Endothelial cell of umbilical vein (primary cell): Measurements from ENCODE around the gene DIS3L2. TPM values are rescaled to one million over a fixed set of nuclear protein-coding genes. Genes with fewer than 3 reads are reported as not detected.

Source experiments
- BruUV-seq: library from RNA; stranded (reverse); fragments of 400-500 nt; replicated peaks from 2 replicates; lab custom pipeline; 2021; lab: Mats Ljungman, UMichigan
- CTCF ChIA-PET: fragments of 300-600, 350-600 bp; sonication (Branson Sonifier 250); formaldehyde crosslinking; loops from one replicate; lab custom pipeline; 2021; ENCODE audit warnings: antibody characterized with exemption, inconsistent platforms; lab: Charles Lee
- POLR2A ChIA-PET: fragments of 300-600, 350-600 bp; sonication (Branson Sonifier 250); formaldehyde crosslinking; loops from one replicate; lab custom pipeline; 2021; ENCODE audit warnings: antibody characterized with exemption, inconsistent platforms; lab: Charles Lee
- DNase-seq: peaks from one replicate; pipeline ENCODE4 v3.0.0-alpha.2; 2011; ENCODE audit warnings: low read depth, low spot score
- FAIRE-seq: peaks from 2 replicates; lab custom pipeline; 2011; peaks lifted over from hg19 to GRCh38; lab: Jason Lieb, UNC
- H2AFZ ChIP-seq: 2 replicates; pipeline ENCODE4 v1.6.0; 2012; ENCODE audit warnings: low read depth, low read length, control low read depth, inconsistent platforms
- H3K27ac ChIP-seq: 2 replicates; pipeline ENCODE4 v1.5.1; 2011; ENCODE audit warnings: low read depth, mild to moderate bottlenecking, control low read depth, low read length, moderate library complexity; ENCODE audit not compliant: insufficient read depth
- H3K27me3 ChIP-seq, 2 experiments: 2 replicates each; pipeline versions ENCODE4 v1.6.0 to v1.6.1; 2011; ENCODE audit warnings: low read length in 2 of 2, mixed read lengths in 1 of 2; ENCODE audit not compliant: control insufficient read depth in 2 of 2, insufficient read depth in 2 of 2
- H3K36me3 ChIP-seq, 2 experiments: 2 replicates in 1 of 2; 3 replicates in 1 of 2; pipeline ENCODE4 v1.5.1; 2011; ENCODE audit warnings: low read length in 2 of 2, mild to moderate bottlenecking in 1 of 2, moderate library complexity in 1 of 2; ENCODE audit not compliant: control insufficient read depth in 2 of 2, insufficient read depth in 2 of 2; ENCODE audit errors: extremely low read depth in 1 of 2
- H3K4me1 ChIP-seq: 3 replicates; pipeline ENCODE4 v1.5.1; 2011; ENCODE audit warnings: mild to moderate bottlenecking, low read length; ENCODE audit not compliant: control insufficient read depth, insufficient read depth; ENCODE audit errors: extremely low read depth
- H3K4me2 ChIP-seq: 2 replicates; pipeline ENCODE4 v1.6.1; 2011; ENCODE audit warnings: low read length, control low read depth, mixed read lengths; ENCODE audit not compliant: insufficient read depth
- H3K4me3 ChIP-seq, 3 experiments: fragments of 200-600 bp in 1 of 3; sonication (generic), shearing (Covaris generic) in 1 of 3; replicated peaks in 1 of 3; 2 replicates each; pipeline ENCODE4 v1.5.1; 2011 to 2016; ENCODE audit warnings: control low read depth in 3 of 3, low read length in 3 of 3, mild to moderate bottlenecking in 2 of 3, inconsistent platforms in 1 of 3, low read depth in 1 of 3, moderate library complexity in 1 of 3; ENCODE audit not compliant: insufficient read depth in 1 of 3
- H3K79me2 ChIP-seq: 2 replicates; pipeline ENCODE4 v1.6.0; 2012; ENCODE audit warnings: low read length, inconsistent platforms; ENCODE audit not compliant: control insufficient read depth, insufficient read depth
- H3K9ac ChIP-seq: replicated peaks from 2 replicates; pipeline ENCODE3; 2011; ENCODE audit warnings: low read length, control low read depth; ENCODE audit not compliant: insufficient read depth; ENCODE audit errors: extremely low read depth
- H3K9me1 ChIP-seq: replicated peaks from 3 replicates; pipeline ENCODE4 v1.6.0; 2011; ENCODE audit warnings: mild to moderate bottlenecking, low read length; ENCODE audit not compliant: control insufficient read depth, insufficient read depth; ENCODE audit errors: extremely low read depth
- H3K9me3 ChIP-seq: replicated peaks from 2 replicates; pipeline ENCODE4 v1.5.1; 2012; ENCODE audit warnings: low read length, inconsistent platforms; ENCODE audit not compliant: control insufficient read depth, insufficient read depth
- H4K20me1 ChIP-seq: replicated peaks from 2 replicates; pipeline ENCODE3; 2011; ENCODE audit warnings: mild to moderate bottlenecking, low read length; ENCODE audit not compliant: control insufficient read depth, insufficient read depth; ENCODE audit errors: extremely low read depth
- FOS ChIP-seq: IDR thresholded peaks from 2 replicates; pipeline ENCODE4 v1.6.1; 2011; ENCODE audit warnings: mild to moderate bottlenecking, low read length, moderate library complexity, borderline replicate concordance; ENCODE audit not compliant: insufficient read depth
- GATA2 ChIP-seq: IDR thresholded peaks from 2 replicates; pipeline ENCODE4 v1.7.0; 2011; ENCODE audit warnings: low read depth, mild to moderate bottlenecking, moderate library complexity, mixed read lengths, low read length; ENCODE audit not compliant: insufficient read length, insufficient read depth
- JUN ChIP-seq: IDR thresholded peaks from 2 replicates; pipeline ENCODE4 v1.6.1; 2011; ENCODE audit warnings: borderline replicate concordance, low read depth; ENCODE audit not compliant: insufficient read length, insufficient read depth
- MAX ChIP-seq: IDR thresholded peaks from 2 replicates; pipeline ENCODE4 v1.6.1; 2011; ENCODE audit not compliant: insufficient read depth, insufficient read length
- MYC ChIP-seq: IDR thresholded peaks from one replicate; pipeline ENCODE4 v1.6.1; 2011; ENCODE audit warnings: mild to moderate bottlenecking, low read depth, low read length
- POLR2A ChIP-seq: IDR thresholded peaks from 2 replicates; pipeline ENCODE4 v1.6.1; 2012; ENCODE audit warnings: low read depth, mild to moderate bottlenecking, control low read depth, low read length
- POLR2AphosphoS5 ChIP-seq: IDR thresholded peaks from 2 replicates; pipeline ENCODE4 v1.6.1; 2012; ENCODE audit warnings: low read depth, mild to moderate bottlenecking, control low read depth, low read length, moderate library complexity; ENCODE audit not compliant: insufficient read depth
- dilution Hi-C: fragments of 300-500 bp; cut with MboI; formaldehyde crosslinking; loops from one replicate; pipeline ENCODE4 v1.15.0; 2019; ENCODE audit warnings: low sequenced_read_pairs; ENCODE audit not compliant: extremely low pct_ligation_motif_present
- intact Hi-C: fragments of 100-400 bp; cut with micrococcal nuclease; formaldehyde crosslinking; loops from one replicate; pipeline ENCODE4 v1.10.0; 2022
- polyA plus RNA-seq, 4 experiments: library from polyadenylated mRNA; depleted of rRNA in 3 of 4; stranded (reverse) in 3 of 4; unstranded in 1 of 4; fragments of >200 nt; gene quantifications; 2 replicates each; pipeline versions ENCODE4 v1.2.1 to v1.2.3, GENCODE V29; 2011 to 2012; ENCODE audit warnings: missing spikeins in 1 of 4
- total RNA-seq: library from RNA; stranded (reverse); gene quantifications from 2 replicates; pipeline ENCODE4 v1.2.3, GENCODE V29; 2021

The DIS3L2 gene
- total and polyA plus RNA-seq, 2 donors (not counting 3 experiments of a cell fraction or from before 2014, with no cell fraction given) = 14.6 to 31.2 TPM

- Histone ChIP-seq H3K27me3 (no peaks in the 10 kb centered on the region), H3K36me3 (no peaks in the 10 kb centered on the region), H4K20me1 (no peaks in the 10 kb centered on the region), H3K9me1 (no peaks in the 10 kb centered on the region), H3K9me3 (no peaks in the 10 kb centered on the region), H3K4me1 (no peaks in the 10 kb centered on the region), H3K4me2 (no peak overlapping the region), H3K9ac (no peak overlapping the region), H3K79me2 (peaks cover 13% of the 10 kb centered on the region), H2AFZ (no peak overlapping the region), H3K27ac (no peak overlapping the region), H3K4me3 (no peak overlapping the region)
- intact Hi-C loops = no loop called here
- ChIA-PET CTCF (interaction anchor here (0.6 to 0.8 kb wide), 2 partner anchors 15 to 32 kb away, joined by 3 read pairs; no protein-coding TSS in a partner anchor), POLR2A (no interaction called here)
- dilution Hi-C loops = no loop called here
- no peak for TF ChIP-seq FOS
- TF ChIP-seq MYC = no peak
- no peak for TF ChIP-seq POLR2AphosphoS5
- no peak for TF ChIP-seq JUN
- FAIRE-seq (no peak), DNase-seq (no peak)
- BruUV-seq = no TSS peak
Measured at GRCh38 chr2:232001073-232001472, 39.6 kb downstream of the DIS3L2 start.

- no peaks in the 10 kb centered on the region for H3K36me3 ChIP-seq
- TF ChIP-seq MAX = no peak
- TF ChIP-seq FOS = no peak
- no peak for TF ChIP-seq JUN
- no peak for TF ChIP-seq POLR2A
- no peak for TF ChIP-seq GATA2
- TF ChIP-seq POLR2AphosphoS5 = no peak
- no peak overlapping the region for H2AFZ ChIP-seq
- no peak overlapping the region for H3K9ac ChIP-seq
- no peak for DNase-seq
- CTCF ChIA-PET = no interaction called here
- intact Hi-C loops (no loop called here), dilution Hi-C loops (no loop called here)
- H4K20me1 ChIP-seq = no peaks in the 10 kb centered on the region
- POLR2A ChIA-PET = no interaction called here
- FAIRE-seq = no peak
- BruUV-seq = no TSS peak
- peaks cover 4% of the 10 kb centered on the region for H3K79me2 ChIP-seq
- H3K4me3 ChIP-seq = no peak overlapping the region
- H3K27ac ChIP-seq = no peak overlapping the region
- H3K9me3 ChIP-seq = no peaks in the 10 kb centered on the region
- no peak overlapping the region for H3K4me2 ChIP-seq
- H3K27me3 ChIP-seq = no peaks in the 10 kb centered on the region
- H3K9me1 ChIP-seq = no peaks in the 10 kb centered on the region
- H3K4me1 ChIP-seq = peaks cover 5% of the 10 kb centered on the region
Measured at GRCh38 chr2:232006253-232006652, 44.7 kb downstream of the DIS3L2 start.
